Activated naive CD4-positive, alpha-beta T cell treated with anti-CD3 and anti-CD28 coated beads, Interleukin-2, amount 50 U/mL, for 72 hours (primary cell): Measurements from ENCODE around the gene DENND4B. TPM values are rescaled to one million over a fixed set of nuclear protein-coding genes. Genes with fewer than 3 reads are reported as not detected.
A peak's percentile ranks its signal among the peaks of the same experiment; 100 is the strongest.

Experiments used
- ATAC-seq, 2 donors: fragments of 150-1000 bp; cut with Tn5 transposase; 2 replicates each; pipeline ENCODE4 v1.10.0; 2021; ENCODE audit warnings: mild to moderate bottlenecking in 2 of 2, moderate library complexity in 2 of 2
- DNase-seq, 2 donors: peaks; one replicate each; pipeline ENCODE4 v3.0.0; 2021 to 2022; ENCODE audit warnings: low spot score in 2 of 2
- H3K27ac Mint-ChIP-seq, 2 donors: one replicate each; pipeline ENCODE4 v1.8.0; 2022; ENCODE audit warnings: mild to moderate bottlenecking in 2 of 2, mixed read lengths in 2 of 2
- H3K36me3 Mint-ChIP-seq, 2 donors: one replicate each; pipeline ENCODE4 v1.8.0; 2022; ENCODE audit warnings: mixed read lengths in 2 of 2
- H3K9me3 Mint-ChIP-seq, 2 donors: one replicate each; pipeline ENCODE4 v1.8.0; 2022; ENCODE audit warnings: mixed read lengths in 2 of 2
- total RNA-seq, 2 donors: library from RNA; stranded (reverse); gene quantifications; one replicate each; pipeline ENCODE4 v1.2.3, GENCODE V29; 2022

DENND4B gene
- total RNA-seq, 2 donors from 2014 or later: 131 to 132 TPM

DNA sequence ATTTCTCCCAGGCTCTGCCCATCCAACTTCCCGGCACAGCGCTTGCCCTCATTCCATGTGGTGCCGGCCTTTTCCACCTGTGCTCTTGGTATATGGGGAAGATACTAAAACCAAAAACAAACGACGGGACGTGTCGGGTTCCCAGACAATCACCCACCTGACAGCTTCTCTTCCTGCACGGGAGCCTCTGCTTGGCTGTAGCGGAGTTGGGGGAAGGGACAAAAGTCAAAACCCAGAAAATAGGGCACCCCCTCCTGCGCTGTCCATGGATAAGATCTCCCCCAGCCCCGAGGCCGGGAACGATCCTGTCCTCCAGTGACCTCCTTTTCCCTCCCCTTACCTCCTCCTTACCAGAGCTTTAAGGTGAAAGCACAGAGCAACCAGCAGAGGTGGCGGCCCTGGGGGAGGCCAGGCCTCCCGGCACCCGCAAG is 30.3 kb upstream of the DENND4B start:
- peak; percentile 10 to 15 for ATAC-seq

DNA sequence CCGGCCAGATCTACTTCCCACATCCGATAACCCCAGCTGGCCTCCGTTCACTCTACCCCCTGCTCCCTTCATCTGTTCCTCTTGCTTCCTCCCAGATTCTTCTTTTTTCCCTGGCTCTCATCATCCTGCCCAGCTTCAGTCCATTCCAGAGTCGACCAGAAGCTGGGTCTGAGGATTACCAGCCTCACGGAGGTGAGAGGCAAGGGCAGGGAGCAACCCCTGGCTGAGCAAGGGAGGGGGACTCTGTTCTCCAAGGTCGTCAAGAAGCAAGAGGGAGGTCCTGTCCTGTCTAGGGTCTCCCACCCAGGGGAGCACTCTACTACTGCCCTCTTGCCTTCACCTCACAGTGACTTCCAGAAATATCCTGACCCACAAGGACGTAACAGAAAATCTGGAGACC is 27.0 kb upstream of the DENND4B start:
- no peak for ATAC-seq
- peak overlapping the region; percentile 38 to 48 for H3K27ac Mint-ChIP-seq

More for the DNA sequence above, 30.3 kb upstream of the DENND4B start:
- DNase-seq: no peak
- Mint-ChIP-seq H3K9me3 (no peaks in the 10 kb centered on the region), H3K36me3 (peaks cover 19 to 30% of the 10 kb centered on the region in 2 donors), H3K27ac (peak overlapping the region; percentile 93 to 95)

DNA sequence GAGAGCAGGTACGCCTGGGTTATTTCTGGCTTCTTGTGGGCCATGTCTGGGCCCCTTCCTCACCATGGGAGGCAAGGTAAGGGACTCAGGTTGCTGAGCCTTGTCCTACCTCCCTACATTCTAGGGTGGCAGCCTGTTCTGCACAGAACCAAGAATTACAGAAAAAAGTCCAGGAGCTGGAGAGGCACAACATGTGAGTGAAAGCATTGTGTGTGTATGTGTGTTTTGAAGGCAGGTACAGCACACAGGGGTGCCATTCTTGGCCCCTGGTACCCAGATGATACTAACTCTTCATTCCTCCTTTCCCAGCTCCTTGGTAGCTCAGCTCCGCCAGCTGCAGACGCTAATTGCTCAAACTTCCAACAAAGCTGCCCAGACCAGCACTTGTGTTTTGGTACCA is 26.6 kb upstream of the DENND4B start:
- Mint-ChIP-seq H3K9me3 (no peaks in the 10 kb centered on the region), H3K36me3 (peaks cover 19 to 28% of the 10 kb centered on the region in 2 donors), H3K27ac (peak overlapping the region; percentile 38 to 48)
- DNase-seq (no peak), ATAC-seq (no peak)

More for the DNA sequence above, 27.0 kb upstream of the DENND4B start:
- Mint-ChIP-seq H3K36me3 (peaks cover 19 to 30% of the 10 kb centered on the region in 2 donors), H3K9me3 (no peaks in the 10 kb centered on the region)
- no peak for DNase-seq

DNA sequence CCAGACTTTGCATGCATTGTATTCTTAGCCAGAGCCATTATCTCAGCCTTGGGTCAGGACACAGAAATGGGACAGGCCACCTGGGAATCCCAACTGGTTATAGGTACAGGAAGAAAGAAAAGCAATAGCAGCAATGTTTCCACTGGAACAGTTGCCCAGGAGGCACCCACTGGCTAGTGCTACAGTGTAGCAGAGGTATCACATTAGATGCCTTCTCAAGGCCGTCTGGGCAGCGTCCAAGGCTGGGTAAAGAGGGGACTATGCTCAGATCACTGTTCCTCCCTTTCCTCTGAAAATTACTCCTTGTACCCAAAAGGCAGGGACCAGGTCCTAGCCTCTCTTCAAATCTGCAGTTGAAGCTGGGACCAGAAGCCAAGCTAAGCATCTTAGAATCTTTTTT is 23.8 kb upstream of the DENND4B start:
- H3K27ac Mint-ChIP-seq: no peak overlapping the region
- no peaks in the 10 kb centered on the region for H3K9me3 Mint-ChIP-seq
- no peak for DNase-seq
- ATAC-seq: no peak
- peaks cover 8 to 16% of the 10 kb centered on the region in 2 donors for H3K36me3 Mint-ChIP-seq

DNA sequence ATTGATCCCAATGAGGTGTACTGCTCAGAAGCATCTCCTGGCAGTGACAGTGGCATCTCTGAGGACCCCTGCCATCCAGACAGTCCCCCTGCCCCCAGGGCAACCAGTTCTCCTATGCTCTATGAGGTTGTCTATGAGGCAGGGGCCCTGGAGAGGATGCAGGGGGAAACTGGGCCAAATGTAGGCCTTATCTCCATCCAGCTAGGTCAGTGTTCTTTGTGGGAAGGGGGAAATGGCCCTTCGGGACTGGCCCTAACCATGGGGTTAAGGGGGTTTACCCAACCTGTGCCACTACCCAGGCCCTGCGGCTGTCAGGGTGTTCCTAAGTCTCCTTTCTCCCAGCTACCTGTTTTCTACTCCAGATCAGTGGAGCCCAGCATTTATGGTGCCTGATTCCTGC is 22.5 kb upstream of the DENND4B start:
- Mint-ChIP-seq H3K9me3 (no peaks in the 10 kb centered on the region), H3K27ac (no peak overlapping the region), H3K36me3 (peaks cover 7 to 16% of the 10 kb centered on the region in 2 donors)
- no peak for ATAC-seq
- no peak for DNase-seq

DNA sequence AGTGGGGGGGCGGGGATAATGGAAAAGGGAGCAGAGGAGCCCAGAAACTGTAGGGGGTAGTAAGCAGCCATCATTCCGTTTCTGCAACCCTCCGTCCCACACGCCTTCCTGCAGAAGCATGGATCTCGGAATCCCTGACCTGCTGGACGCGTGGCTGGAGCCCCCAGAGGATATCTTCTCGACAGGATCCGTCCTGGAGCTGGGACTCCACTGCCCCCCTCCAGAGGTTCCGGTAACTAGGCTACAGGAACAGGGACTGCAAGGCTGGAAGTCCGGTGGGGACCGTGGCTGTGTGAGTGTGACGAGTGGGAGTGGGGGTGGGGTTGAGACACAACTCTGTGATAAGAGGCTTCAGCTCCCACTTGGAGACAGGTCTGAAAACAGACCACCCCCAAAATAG is 21.9 kb upstream of the DENND4B start:
- H3K36me3 Mint-ChIP-seq: peaks cover 7 to 21% of the 10 kb centered on the region in 2 donors
- DNase-seq: no peak
- no peaks in the 10 kb centered on the region for H3K9me3 Mint-ChIP-seq
- H3K27ac Mint-ChIP-seq: no peak overlapping the region
- no peak for ATAC-seq

DNA sequence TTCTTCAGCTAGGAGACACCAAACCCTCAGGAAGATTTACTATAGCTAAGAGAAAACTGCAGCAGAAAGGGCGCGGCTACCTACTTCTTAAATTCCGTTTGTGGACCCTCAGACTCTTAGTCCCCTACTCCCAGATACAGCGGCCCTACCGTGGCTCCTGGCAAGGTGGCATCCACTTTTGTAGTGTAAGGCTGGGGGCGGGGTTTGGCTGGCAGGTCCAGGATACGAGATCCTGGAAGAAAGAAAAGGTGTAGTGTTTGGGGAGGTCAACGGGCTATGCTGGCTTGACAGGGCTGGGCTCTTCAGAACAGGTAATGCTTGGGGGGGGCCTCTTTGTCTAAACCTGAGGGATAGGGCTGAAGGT is 21.5 kb upstream of the DENND4B start:
- no peak for DNase-seq
- ATAC-seq: no peak
- Mint-ChIP-seq H3K36me3 (peaks cover 8 to 23% of the 10 kb centered on the region in 2 donors), H3K27ac (peak overlapping the region; percentile 88 to 92), H3K9me3 (no peaks in the 10 kb centered on the region)

DNA sequence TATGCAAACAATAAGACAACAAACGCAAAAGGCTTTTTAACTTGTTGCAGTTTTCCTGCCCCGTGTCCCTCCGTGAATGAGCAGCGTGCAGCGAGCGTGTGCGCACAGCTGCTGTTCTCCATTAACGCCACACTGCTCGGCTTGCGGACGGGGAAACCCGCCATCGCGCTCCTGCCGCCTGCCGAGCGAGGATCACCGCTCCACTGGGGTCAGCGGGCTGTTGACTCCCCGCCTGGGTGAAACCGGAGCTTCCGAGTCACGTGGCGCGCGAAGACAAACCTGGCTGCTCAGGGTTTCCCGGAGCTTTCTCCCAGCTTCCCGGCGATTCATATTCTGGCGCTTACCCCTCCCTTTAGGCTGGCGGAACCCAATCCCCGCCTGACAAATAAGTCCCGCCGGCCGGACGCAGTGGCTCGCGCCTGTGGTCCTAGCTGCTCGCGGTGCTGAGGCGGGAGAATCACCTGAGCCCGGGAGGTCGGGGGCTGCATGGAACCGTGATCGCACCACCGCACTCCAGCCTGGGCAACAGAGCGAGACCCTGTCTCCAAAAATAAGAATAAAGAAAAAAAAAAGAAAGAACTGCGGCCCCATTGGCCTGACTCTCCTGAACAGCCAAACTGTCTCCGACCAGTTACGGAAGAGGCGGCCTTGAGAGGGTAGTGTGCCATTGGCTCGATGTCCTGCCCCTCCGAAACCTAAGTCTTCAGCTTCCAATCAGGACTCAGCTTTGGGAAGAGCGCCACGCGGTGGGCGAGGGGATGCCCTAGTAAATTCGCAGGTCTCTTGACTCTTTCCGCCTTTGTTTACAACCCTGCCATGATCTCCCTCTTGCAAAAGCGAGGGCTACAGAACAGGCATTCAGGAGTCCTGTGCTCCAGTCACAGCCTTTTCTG is 20.8 kb upstream of the DENND4B start, which contains the start of gene CREB3L4:
Gene CREB3L4, plus strand, starts transcription at position 796 of the 893 bp plus-strand sequence. CDS start 624 bp downstream, outside the sequence.
- Mint-ChIP-seq H3K9me3 (no peaks in the 10 kb centered on the region), H3K36me3 (peaks cover 14 to 26% of the 10 kb centered on the region in 2 donors), H3K27ac (peak within 1 kb of the TSS; percentile 88 to 92)
- DNase-seq (peak; percentile 79 to 88), ATAC-seq (peak; percentile 79 to 86)

DNA sequence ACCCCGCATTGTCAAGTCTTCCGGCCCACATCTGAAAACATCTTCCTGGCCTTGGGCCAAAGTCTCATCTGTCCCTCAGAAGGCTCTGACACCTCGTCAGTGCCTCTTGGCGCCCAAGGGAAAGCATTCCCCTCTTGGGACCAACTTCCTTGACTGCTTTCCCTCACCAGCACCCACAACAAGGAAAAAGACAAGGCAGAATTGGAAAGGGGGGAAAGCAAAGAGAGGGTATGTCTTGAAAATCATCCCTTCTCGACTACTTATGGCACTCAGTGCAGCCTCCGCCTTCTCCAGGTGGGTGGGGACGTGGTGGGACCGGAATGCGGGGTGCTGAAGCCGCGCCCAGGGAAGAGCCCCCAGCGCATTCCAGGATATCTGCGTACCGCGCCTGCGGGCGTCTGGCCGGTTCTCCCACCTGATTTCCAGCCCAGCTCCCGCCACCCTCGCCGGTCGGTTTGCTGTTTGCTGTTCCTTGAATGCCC is 17.4 kb upstream of the DENND4B start:
- Mint-ChIP-seq H3K36me3 (peaks cover 27 to 35% of the 10 kb centered on the region in 2 donors), H3K9me3 (no peaks in the 10 kb centered on the region), H3K27ac (peak overlapping the region; percentile 85 to 94)
- DNase-seq (no peak), ATAC-seq (no peak)

DNA sequence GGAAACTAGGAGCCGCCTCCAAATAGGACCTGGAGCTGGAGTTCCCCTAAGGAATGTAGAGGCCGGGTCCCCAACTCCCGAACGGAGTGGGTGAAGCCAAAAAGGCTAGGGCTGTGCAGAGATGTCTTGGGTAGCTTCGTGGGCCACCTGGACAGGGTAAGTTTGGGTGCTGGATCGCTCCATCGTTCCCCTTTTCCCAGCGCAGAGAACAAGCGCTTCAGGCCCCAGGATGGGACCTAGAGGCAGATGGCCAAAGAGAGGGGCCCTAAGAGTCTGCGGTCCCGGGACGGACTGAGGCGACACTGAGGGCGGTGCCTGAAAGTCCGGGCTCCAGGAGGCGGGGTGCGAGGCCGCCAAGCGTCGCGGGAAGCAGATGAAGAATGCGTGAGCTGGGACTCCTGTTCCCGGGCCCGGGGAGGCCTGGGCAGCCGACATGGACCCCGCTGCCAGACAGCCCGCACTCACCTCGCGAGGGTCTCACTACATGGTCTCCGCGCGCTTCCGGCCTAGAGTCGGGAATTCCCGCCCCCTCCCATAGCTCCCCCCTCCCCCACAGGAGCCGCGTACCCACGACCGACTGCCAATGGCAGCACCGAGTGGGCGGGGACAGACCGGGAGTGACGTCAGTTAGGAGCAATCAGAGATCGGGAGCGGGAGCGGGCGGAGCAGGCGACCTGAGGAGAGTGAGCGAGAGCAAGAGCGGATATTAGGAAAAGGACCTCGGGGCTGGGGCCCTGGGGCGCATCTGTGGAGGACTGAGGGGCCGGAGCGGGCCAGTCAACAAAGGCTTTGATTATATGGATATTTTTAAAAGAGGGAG is 16.7 kb upstream of the DENND4B start, which contains the start of gene SLC39A1:
Gene SLC39A1, minus strand, starts transcription at position 508 of the 820 bp plus-strand sequence. CDS start 822 bp downstream, outside the sequence.
- peak within 1 kb of the TSS; percentile 85 to 94 for H3K27ac Mint-ChIP-seq
- peak; percentile 97 to 98 for DNase-seq
- H3K36me3 Mint-ChIP-seq: peaks cover 30 to 37% of the 10 kb centered on the region in 2 donors
- no peaks in the 10 kb centered on the region for H3K9me3 Mint-ChIP-seq
- peak; percentile 60 to 69 for ATAC-seq

DNA sequence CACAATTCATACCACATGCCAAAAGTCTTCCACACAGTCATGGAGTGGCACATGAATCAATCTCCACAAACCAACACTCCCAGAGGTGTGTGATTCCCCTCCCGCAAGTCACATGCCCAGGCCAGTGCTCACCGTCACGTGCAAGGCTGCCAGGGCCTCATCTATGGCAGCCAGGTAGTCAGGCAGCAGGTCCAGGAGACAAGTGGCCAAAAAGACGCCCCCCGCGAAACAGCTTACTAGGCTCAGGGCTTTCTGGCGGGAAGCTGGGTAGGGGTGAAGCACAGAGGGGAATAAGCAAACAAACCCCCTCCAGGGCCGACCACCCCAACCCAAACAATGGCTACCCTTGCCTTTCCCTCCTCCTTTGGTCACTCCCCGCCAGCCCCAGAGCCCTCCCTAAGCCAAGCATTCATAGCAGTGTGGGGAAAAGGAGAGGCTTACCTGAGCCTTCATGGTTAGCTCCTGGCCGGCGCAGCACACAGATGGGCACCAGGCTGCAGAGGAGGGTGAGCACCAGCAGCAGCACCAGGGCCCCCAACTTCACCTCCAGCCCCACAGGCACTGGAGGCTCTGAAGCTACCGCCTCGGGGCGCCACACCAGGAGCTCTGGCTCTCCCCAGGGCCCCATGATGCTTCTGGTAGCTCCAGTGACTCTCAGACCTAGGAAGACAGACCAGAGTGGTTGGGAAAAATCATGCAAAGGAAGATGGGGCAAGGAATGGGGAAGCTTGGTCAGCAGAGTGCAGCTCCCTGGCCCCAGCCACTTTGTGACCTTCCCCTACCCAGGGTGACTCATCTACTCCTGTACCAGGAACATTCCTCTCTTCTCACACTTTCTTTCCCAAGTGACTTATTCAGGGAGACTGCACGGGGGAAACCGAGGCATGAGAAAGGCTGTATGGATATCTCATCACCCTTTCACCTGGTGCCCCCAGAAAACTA is 15.8 kb upstream of the DENND4B start:
- no peak for ATAC-seq
- no peak for DNase-seq
- Mint-ChIP-seq H3K9me3 (no peaks in the 10 kb centered on the region), H3K27ac (peak overlapping the region; percentile 78 to 94), H3K36me3 (peaks cover 38 to 46% of the 10 kb centered on the region in 2 donors)

DNA sequence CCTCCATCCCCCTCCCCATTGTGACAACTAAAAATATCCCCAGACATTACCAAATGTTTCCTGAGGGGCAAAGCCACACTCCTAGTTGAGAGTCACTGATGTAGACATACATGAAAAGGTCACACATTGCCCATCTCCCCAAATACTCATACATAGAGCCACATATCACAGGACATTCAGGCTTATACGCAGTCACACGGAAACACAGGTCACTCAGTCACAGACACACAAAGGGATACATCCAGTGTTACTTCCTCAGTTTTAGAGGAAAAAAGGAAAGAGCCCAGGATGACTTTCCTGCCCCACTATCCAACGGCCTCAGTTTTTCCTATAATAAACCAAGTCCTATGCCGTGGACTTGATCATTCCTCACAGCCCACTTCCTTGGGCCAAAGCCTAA is 14.9 kb upstream of the DENND4B start:
- Mint-ChIP-seq H3K36me3 (peaks cover 40 to 46% of the 10 kb centered on the region in 2 donors), H3K9me3 (no peaks in the 10 kb centered on the region), H3K27ac (peak overlapping the region; percentile 48 to 94)
- no peak for DNase-seq
- no peak for ATAC-seq

DNA sequence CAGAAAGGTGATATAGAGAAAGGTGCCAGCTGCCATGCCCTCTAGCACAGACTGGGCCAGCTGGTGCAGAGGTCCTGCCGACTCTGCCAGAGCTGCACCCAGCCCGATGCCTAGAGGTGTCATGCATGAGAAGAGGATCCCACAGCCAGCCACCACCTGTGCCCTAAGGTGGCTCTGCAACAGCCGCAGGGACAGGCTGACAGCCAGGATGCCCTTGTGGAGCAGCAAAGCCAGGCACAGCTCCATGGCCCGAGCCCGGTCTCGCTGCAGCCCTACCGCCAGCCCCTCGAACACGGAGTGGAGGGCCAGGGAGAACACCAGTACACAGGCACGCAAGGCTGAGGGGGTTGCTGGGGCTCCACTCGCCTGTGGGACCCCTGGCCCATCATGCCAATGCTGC is 13.7 kb upstream of the DENND4B start:
- peaks cover 32 to 46% of the 10 kb centered on the region in 2 donors for H3K36me3 Mint-ChIP-seq
- H3K27ac Mint-ChIP-seq: peak overlapping the region; percentile 66 to 94
- H3K9me3 Mint-ChIP-seq: no peaks in the 10 kb centered on the region
- no peak for ATAC-seq
- no peak for DNase-seq

DNA sequence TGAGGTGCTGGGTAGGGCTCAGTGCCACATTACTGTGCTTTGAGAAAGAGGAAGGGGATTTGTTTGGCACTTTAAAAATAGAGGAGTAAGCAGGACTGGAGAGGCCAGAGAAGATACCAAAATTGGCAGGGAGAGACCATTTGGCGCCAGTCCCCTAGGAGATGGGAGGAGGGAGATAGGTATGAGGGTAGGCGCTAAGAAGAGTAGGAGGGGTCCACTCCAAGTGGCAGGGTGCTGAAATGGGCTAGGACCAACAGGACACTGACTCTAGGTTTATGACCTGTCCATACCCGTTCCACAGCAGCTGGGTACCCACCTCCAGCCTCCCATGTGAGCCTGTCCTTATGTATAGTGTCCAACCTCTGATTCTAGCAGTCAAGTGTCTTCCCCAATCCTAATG is 12.9 kb upstream of the DENND4B start:
- Mint-ChIP-seq H3K9me3 (no peaks in the 10 kb centered on the region), H3K27ac (peak overlapping the region; percentile 70 to 98), H3K36me3 (peaks cover 33 to 46% of the 10 kb centered on the region in 2 donors)
- no peak for ATAC-seq
- no peak for DNase-seq

DNA sequence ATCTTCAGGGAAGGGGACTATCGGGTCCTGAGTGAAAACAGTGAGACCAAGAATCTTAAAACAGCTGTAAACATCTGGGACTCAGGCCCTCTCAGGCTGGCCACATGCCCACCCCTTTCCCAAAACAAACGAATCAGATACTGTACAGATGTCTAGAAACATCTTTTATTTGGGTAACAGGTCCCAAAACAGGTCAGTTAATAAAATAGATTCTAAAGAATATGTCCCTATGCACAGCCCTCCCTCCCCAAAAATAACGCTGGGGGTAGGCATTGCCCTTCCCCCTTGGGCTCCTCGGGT is 12.4 kb upstream of the DENND4B start:
- no peak for ATAC-seq
- no peaks in the 10 kb centered on the region for H3K9me3 Mint-ChIP-seq
- H3K27ac Mint-ChIP-seq: peak overlapping the region; percentile 70 to 98
- no peak for DNase-seq
- peaks cover 36 to 46% of the 10 kb centered on the region in 2 donors for H3K36me3 Mint-ChIP-seq
